GM21526 (cell line): ENCODE results near the gene WDR70.
"Not testable (repeated sequence)": the region's sequence is repeated elsewhere in the genome, so short reads cannot be mapped to it uniquely, and the experiment has no call there.

Source experiments
- ATAC-seq: cut with Tn5 transposase; IDR thresholded peaks from one replicate; pipeline ENCODE4 v1.9.1; 2021; ENCODE audit warnings: moderate library complexity; ENCODE audit not compliant: unreplicated experiment, low FRiP score

WDR70 gene

GRCh38 chr5:37568018-37568753, 189.1 kb downstream of the WDR70 start:
- no peak for ATAC-seq

DNA sequence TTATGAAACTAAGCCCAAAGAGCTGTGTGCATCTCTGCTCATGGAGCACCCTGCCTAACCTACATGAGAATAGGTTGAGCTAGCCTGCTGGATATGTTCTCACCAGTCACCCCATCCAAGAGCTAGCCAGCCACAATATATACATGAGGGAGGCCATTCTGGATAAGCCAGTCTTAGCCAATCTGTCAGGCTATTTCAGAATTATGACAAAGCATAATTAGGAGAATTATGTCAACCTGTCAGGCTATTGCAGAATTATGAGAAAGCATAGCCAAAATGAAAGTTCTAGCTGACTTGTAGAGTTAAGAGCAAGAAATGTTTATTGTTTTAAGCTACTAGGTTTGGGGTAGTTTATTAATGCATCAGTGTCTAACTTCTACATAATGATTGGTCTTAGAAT, 189.8 kb downstream of the WDR70 start:
- no peak for ATAC-seq

GRCh38 chr5:37569466-37569865, 190.3 kb downstream of the WDR70 start:
- ATAC-seq = no peak

- ATAC-seq = no peak
Measured at GRCh38 chr5:37570597-37570996, 191.5 kb downstream of the WDR70 start.

DNA sequence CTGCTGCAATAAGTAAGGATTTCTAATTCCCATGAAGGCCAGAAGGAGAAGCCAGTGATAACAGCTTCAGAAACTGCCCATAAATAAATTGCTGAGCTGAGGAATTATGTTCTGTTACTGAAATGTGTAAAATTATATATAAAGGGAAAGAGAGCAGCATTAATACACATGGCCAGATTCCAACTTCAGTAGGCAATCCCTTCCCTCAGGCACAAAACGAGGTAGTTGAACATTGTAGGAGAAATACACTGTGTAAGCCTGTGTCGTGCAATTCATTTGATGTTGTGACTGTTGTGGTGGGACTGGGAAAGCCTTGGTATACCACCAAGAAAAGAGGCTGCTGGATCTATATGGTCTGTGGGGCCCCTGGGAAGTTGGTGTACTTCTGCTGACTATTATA, 192.9 kb downstream of the WDR70 start:
- no peak for ATAC-seq

DNA sequence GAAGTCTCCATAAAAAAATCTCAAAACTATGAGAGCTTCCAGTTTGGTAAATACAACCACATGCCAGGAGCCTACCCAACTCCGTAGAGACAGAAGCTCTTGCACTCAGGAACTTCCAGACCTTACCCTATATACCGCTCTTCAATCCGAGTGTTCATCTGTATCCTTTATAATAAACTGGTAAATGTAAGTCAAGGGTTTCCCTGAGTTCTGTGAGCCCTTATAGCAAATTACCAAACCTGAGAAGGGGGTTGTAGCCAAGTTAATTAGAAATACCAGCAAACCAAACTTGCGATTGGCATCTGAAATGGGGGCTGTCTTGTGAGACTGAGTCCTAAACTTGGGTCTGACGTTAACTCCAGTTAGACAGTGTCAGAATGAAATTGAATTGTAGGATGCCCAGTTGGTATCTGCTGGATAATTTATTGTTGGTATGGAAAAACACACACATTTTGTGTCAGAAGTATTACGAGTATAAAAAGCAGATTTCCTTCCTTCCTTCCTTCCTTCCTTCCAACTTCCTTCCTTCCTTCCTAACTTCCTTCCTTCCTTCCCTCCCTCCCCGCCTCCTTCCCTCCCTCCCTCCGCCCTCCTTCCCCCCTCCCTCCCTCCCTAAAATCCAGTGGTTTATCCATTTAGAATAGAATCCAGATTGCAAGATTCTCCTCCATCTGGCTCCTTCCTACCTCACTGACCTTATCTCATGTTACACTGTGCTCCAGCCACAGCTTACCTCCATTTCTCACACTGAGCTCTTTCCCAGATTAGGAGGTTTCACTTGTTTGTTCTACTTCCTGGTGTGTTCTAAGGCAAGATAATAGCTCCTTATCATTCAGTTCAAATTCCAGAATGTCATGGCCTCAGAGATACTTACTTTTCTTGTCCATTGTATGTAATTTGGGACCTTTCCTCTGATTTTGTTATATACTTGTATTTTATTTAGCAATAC, 196.7 kb downstream of the WDR70 start:
- no peak for ATAC-seq

DNA sequence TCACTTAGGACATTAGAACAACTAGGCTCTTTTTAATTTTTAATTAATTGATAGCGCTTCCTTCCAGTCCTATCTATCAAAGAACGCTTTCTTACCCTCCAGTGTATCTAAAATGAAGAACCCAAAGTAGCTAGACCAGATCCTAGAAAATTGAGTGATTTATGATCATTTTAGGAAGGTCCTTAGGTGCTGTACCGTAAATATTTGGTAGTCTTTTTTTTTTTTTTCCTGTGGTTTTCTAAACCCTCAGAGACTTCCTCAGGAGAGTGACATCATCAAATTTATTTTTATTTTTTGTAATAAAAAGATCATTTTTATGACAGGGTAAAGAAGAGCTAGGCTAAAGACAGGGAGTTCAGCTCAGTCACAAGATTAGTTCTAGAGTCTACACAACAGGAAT, 197.4 kb downstream of the WDR70 start:
- ATAC-seq = no peak

GRCh38 chr5:37578176-37578575, 199.1 kb downstream of the WDR70 start:
- no peak for ATAC-seq

- no peak for ATAC-seq
Measured at GRCh38 chr5:37580106-37580505, 201.0 kb downstream of the WDR70 start.

- no peak for ATAC-seq
Measured at GRCh38 chr5:37582202-37582601, 203.1 kb downstream of the WDR70 start.

DNA sequence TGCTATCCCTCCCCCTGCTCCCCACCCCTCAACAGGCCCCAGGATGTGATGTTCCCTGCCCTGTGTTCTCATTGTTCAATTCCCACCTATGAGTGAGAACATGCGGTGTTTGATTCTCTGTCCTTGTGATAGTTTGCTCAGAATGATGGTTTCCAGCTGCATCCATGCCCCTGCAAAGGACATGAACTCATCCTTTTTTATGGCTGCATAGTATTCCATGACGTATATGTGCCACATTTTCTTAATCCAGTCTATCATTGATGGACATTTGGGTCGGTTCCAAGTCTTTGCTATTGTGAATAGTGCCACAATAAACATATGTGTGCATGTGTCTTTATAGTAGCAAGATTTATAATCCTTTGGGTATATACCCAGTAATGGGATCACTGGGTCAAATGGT, 214.2 kb downstream of the WDR70 start:
- not testable (repeated sequence) for ATAC-seq

GRCh38 chr5:37594864-37595263, 215.7 kb downstream of the WDR70 start:
- not testable (repeated sequence) for ATAC-seq

GRCh38 chr5:37598733-37599132, 219.6 kb downstream of the WDR70 start:
- no peak for ATAC-seq

GRCh38 chr5:37601163-37601562, 222.0 kb downstream of the WDR70 start:
- ATAC-seq = no peak

GRCh38 chr5:37603072-37603471, 224.0 kb downstream of the WDR70 start:
- no peak for ATAC-seq

DNA sequence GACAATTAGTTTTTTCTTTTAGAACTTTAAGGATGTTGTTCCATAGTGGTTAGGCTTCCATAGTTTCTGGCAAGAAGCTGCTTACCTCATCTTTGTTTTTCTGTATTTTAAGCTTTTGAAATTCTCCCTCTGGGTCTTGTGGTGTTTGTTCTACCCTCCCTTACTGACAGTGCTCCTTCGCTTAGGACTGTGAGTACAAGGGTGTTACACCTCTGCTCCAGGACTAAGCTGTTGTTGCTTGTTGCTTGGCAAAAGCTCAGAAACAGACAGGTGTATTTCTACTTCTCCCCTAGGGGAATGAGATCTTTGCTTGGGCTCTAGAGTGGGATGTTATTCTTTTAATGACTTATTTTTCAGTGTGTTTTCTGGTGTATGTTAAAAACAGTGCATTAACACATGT, 225.2 kb downstream of the WDR70 start:
- no peak for ATAC-seq

GRCh38 chr5:37606148-37606547, 227.0 kb downstream of the WDR70 start:
- no peak for ATAC-seq

GRCh38 chr5:37606632-37607248, 227.6 kb downstream of the WDR70 start:
- no peak for ATAC-seq

- no peak for ATAC-seq
Measured at GRCh38 chr5:37615184-37615583, 236.1 kb downstream of the WDR70 start.

DNA sequence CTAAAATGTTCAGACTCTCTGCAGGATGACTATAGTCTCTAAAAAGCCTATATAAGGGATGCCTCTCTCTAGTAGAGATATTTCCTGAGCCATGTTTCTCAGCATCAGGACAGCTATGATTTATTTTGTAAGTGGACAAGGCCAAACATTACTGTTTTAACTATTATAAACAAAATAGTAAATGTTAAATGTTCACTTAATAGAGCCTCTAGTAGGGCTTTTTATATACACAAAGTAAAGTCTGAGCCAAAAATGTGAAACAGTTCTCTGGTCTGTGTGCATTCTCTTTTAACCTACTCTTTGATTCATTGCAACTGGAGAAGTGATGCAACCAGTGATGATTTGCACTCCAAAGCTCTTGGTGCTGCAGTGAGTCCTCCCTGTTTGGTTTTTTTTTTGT, 240.2 kb downstream of the WDR70 start:
- ATAC-seq = no peak

DNA sequence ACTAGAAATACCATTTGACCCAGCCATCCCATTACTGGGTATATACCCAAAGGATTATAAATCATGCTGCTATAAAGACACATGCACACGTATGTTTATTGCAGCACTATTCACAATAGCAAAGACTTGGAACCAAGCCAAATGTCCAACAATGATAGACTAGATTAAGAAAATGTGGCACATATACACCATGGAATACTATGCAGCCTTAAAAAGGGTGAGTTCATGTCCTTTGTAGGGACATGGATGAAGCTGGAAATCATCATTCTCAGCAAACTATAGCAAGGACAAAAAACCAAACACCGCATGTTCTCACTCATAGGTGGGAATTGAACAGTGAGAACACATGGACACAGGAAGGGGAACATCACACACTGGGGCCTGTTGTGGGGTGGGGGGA, 243.2 kb downstream of the WDR70 start:
- not testable (repeated sequence) for ATAC-seq
